OCI-M2 (cell line): ENCODE results near the gene NABP1.

Source experiments
- DNase-seq: peaks from one replicate; lab custom pipeline; 2025; ENCODE audit not compliant: unreplicated experiment; lab: John Stamatoyannopoulos, UW

NABP1 gene

GRCh38 chr2:191703079-191703725 lies 25.3 kb downstream of the NABP1 start:
- DNase-seq, result no peak

- DNase-seq, result no peak
These were observed 27.1 kb downstream of the NABP1 start for GRCh38 chr2:191705084-191705483.

GRCh38 chr2:191705701-191706100 lies 27.8 kb downstream of the NABP1 start:
- DNase-seq, result no peak

GRCh38 chr2:191706791-191707190 lies 28.9 kb downstream of the NABP1 start:
- no peak for DNase-seq

GRCh38 chr2:191707542-191707941 lies 29.6 kb downstream of the NABP1 start:
- DNase-seq, result no peak

- no peak for DNase-seq
These were observed 32.5 kb downstream of the NABP1 start for GRCh38 chr2:191710411-191710900.

GRCh38 chr2:191711621-191712020 lies 33.7 kb downstream of the NABP1 start:
- DNase-seq, result no peak

- no peak for DNase-seq
These were observed 35.9 kb downstream of the NABP1 start for GRCh38 chr2:191713837-191714236.

GRCh38 chr2:191714925-191715324 lies 37.0 kb downstream of the NABP1 start:
- DNase-seq, result no peak

- DNase-seq, result no peak
These were observed 37.5 kb downstream of the NABP1 start for GRCh38 chr2:191715471-191715870.

GRCh38 chr2:191719261-191719660 lies 41.3 kb downstream of the NABP1 start:
- DNase-seq, result no peak

- no peak for DNase-seq
These were observed 42.0 kb downstream of the NABP1 start for GRCh38 chr2:191719938-191720337.

GRCh38 chr2:191721331-191721730 lies 43.4 kb downstream of the NABP1 start:
- DNase-seq, result no peak

- DNase-seq, result no peak
These were observed 46.1 kb downstream of the NABP1 start for GRCh38 chr2:191724015-191724414.

- no peak for DNase-seq
These were observed 51.1 kb downstream of the NABP1 start for GRCh38 chr2:191728750-191729624.

- no peak for DNase-seq
These were observed 52.3 kb downstream of the NABP1 start for GRCh38 chr2:191730263-191730662.
